Panc1 (cell line): ENCODE measurements around the gene TIMM44. TPM values are rescaled to one million over a fixed set of nuclear protein-coding genes. Genes with fewer than 3 reads are reported as not detected.

Experiments
- ATAC-seq: fragments of 200-7000 bp; cut with Tn5 transposase; 2 replicates; pipeline ENCODE4 v1.9.1; 2020; ENCODE audit warnings: mild to moderate bottlenecking, moderate library complexity
- BruUV-seq: library from RNA; stranded (reverse); fragments of 400-500 nt; replicated peaks from 2 replicates; lab custom pipeline; 2021; lab: Mats Ljungman, UMichigan
- CTCF ChIA-PET: fragments of 300-600 bp; sonication (Branson Sonifier 250); formaldehyde crosslinking; loops from one replicate; lab custom pipeline; 2022; ENCODE audit warnings: antibody characterized with exemption; lab: Charles Lee
- POLR2A ChIA-PET: fragments of 300-600 bp; sonication (Branson Sonifier 250); formaldehyde crosslinking; loops from one replicate; lab custom pipeline; 2022; ENCODE audit warnings: antibody characterized with exemption; lab: Charles Lee
- DNase-seq: peaks from one replicate; pipeline ENCODE4 v3.0.0-alpha.2; 2010; ENCODE audit warnings: low read depth, low spot score
- H3K27ac ChIP-seq: 2 replicates; pipeline ENCODE4 v1.5.1; 2011; ENCODE audit warnings: mild to moderate bottlenecking, low read length, inconsistent platforms
- H3K27me3 ChIP-seq: fragments of 200-500 bp; sonication (Bioruptor generic); 2 replicates; pipeline ENCODE4 v1.6.0; 2014; ENCODE audit warnings: low read length, inconsistent platforms; ENCODE audit not compliant: control insufficient read depth, insufficient read depth
- H3K36me3 ChIP-seq: fragments of 200-500 bp; sonication (Bioruptor generic); 2 replicates; pipeline ENCODE4 v1.5.1; 2014; ENCODE audit warnings: inconsistent platforms, mild to moderate bottlenecking, low read length, moderate library complexity; ENCODE audit not compliant: control insufficient read depth, insufficient read depth
- H3K4me1 ChIP-seq: 2 replicates; pipeline ENCODE4 v1.5.1; 2011; ENCODE audit warnings: inconsistent platforms, mild to moderate bottlenecking, low read length, moderate library complexity; ENCODE audit not compliant: control insufficient read depth, insufficient read depth
- H3K4me3 ChIP-seq, 2 experiments: 2 replicates each; pipeline ENCODE4 v1.5.1; 2011 to 2012; ENCODE audit warnings: low read depth in 2 of 2, low read length in 2 of 2, mild to moderate bottlenecking in 2 of 2, inconsistent platforms in 1 of 2, moderate library complexity in 1 of 2
- H3K9me3 ChIP-seq: fragments of 200-500 bp; sonication (Bioruptor generic); 2 replicates; pipeline ENCODE4 v1.5.1; 2014; ENCODE audit warnings: low read depth, mild to moderate bottlenecking, inconsistent platforms, low read length, moderate library complexity; ENCODE audit not compliant: control insufficient read depth, insufficient read depth
- POLR2AphosphoS5 ChIP-seq: IDR thresholded peaks from 2 replicates; pipeline ENCODE4 v1.6.1; 2012; ENCODE audit warnings: mild to moderate bottlenecking, low read depth, low read length, moderate library complexity
- REST ChIP-seq, 2 experiments: IDR thresholded peaks; 2 replicates each; pipeline ENCODE4 v1.6.1; 2011 to 2012; ENCODE audit warnings: low read depth in 2 of 2, control low read depth in 1 of 2, low read length in 1 of 2, mild to moderate bottlenecking in 1 of 2, moderate library complexity in 1 of 2; ENCODE audit not compliant: insufficient read depth in 1 of 2
- SIN3A ChIP-seq: IDR thresholded peaks from 2 replicates; pipeline ENCODE4 v1.6.1; 2012; ENCODE audit warnings: low read depth, mild to moderate bottlenecking, low read length, moderate library complexity, borderline replicate concordance; ENCODE audit not compliant: insufficient read depth
- TCF7L2 ChIP-seq: IDR thresholded peaks from 2 replicates; pipeline ENCODE4 v1.6.1; 2011; ENCODE audit warnings: mild to moderate bottlenecking, low read depth, low read length, inconsistent platforms
- in situ Hi-C: cut with HindIII; loops from 2 replicates; pipeline ENCODE4 v1.10.0; 2016; ENCODE audit warnings: low sequenced_read_pairs, low pct_unique_long_range_greater_than_20kb
- intact Hi-C: fragments of 100-400 bp; cut with micrococcal nuclease; formaldehyde crosslinking; loops from one replicate; pipeline ENCODE4 v1.10.0; 2022; ENCODE audit not compliant: unreplicated experiment
- total RNA-seq: library from RNA; stranded (reverse); gene quantifications from one replicate; pipeline ENCODE4 v1.2.1, GENCODE V29; 2021; ENCODE audit not compliant: unreplicated experiment
- TF ChIP-seq, protein P1 (sequence below): fragments of 450-650 bp; IDR thresholded peaks from 2 replicates; pipeline ENCODE4 v1.5.1; 2017; ENCODE audit warnings: mild to moderate bottlenecking

The TIMM44 gene
- total RNA-seq, 1 experiment from 2014 or later, result 105 TPM

GRCh38 chr19:7977723-7978040 lies 34.2 kb upstream of the TIMM44 start:
- intact Hi-C loops, result no loop called here
- peaks cover 3% of the 10 kb centered on the region for H3K36me3 ChIP-seq
- in situ Hi-C loops, result no loop called here

DNA sequence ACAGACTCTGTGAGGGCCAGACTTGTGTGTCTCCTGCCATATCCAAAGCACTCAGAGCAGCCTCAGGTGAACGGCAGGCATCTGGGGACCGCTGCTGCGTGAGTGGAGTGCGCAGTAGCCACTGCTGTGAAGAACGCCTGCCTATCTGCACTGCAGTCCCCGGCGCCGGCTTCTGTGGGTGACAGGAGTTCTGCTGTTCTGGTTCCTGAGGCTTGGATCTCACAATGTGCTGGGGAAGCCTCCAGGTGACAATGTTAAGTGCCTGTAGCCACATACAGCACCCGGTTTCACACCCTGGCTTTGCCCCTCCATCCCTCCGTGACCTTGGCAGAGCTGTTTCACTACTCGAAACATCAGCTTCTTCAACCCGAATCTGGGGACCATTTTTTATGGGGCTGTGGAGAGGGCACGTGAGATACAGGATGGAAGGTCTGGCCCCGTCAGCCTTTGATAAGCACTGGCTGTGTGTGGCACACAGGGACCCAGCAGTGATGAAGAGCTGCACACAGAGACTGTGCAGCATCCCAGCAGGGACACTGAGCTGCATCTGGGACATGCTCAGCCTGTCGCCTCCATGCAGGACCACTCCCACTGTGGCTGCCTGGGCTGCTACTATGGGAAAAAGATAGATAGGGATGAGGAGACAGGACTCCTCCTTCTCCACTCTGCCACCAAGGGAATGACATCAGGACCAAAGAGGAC lies 33.7 kb upstream of the TIMM44 start:
- no peak for ATAC-seq
- BruUV-seq, result no TSS peak
- ChIA-PET POLR2A (no interaction called here), CTCF (no interaction called here)
- no peaks in the 10 kb centered on the region for H3K27me3 ChIP-seq
- intact Hi-C loops (no loop called here), in situ Hi-C loops (no loop called here)
- no peak for DNase-seq
- no peak overlapping the region for H3K27ac ChIP-seq
- no peaks in the 10 kb centered on the region for H3K4me1 ChIP-seq
- H3K36me3 ChIP-seq, result peaks cover 3% of the 10 kb centered on the region
- H3K9me3 ChIP-seq, result no peaks in the 10 kb centered on the region
- no peak overlapping the region for H3K4me3 ChIP-seq
- TF ChIP-seq TCF7L2 (no peak), SIN3A (no peak), REST (IDR thresholded peaks at IDR 0.05; ENCODE audit: insufficient read depth in 1 of 2, low read depth in 2 of 2, low read length in 1 of 2) (no peak), POLR2AphosphoS5 (no peak)
- TF ChIP-seq, protein P1, sequence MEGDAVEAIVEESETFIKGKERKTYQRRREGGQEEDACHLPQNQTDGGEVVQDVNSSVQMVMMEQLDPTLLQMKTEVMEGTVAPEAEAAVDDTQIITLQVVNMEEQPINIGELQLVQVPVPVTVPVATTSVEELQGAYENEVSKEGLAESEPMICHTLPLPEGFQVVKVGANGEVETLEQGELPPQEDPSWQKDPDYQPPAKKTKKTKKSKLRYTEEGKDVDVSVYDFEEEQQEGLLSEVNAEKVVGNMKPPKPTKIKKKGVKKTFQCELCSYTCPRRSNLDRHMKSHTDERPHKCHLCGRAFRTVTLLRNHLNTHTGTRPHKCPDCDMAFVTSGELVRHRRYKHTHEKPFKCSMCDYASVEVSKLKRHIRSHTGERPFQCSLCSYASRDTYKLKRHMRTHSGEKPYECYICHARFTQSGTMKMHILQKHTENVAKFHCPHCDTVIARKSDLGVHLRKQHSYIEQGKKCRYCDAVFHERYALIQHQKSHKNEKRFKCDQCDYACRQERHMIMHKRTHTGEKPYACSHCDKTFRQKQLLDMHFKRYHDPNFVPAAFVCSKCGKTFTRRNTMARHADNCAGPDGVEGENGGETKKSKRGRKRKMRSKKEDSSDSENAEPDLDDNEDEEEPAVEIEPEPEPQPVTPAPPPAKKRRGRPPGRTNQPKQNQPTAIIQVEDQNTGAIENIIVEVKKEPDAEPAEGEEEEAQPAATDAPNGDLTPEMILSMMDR, result no peak

More at GRCh38 chr19:7977723-7978040, 34.2 kb upstream of the TIMM44 start:
- H3K27me3 ChIP-seq, result no peaks in the 10 kb centered on the region
- H3K4me1 ChIP-seq, result no peaks in the 10 kb centered on the region
- ChIA-PET CTCF (no interaction called here), POLR2A (interaction anchor here (0.6 kb wide), 1 partner anchor 9 kb away, joined by 3 read pairs; no protein-coding TSS in a partner anchor)
- no peaks in the 10 kb centered on the region for H3K9me3 ChIP-seq
- H3K4me3 ChIP-seq, result no peak overlapping the region
- H3K27ac ChIP-seq, result no peak overlapping the region
- no TSS peak for BruUV-seq
- DNase-seq (no peak), ATAC-seq (no peak)
- TF ChIP-seq, protein P1, result no peak
- TF ChIP-seq TCF7L2 (no peak), SIN3A (no peak), POLR2AphosphoS5 (no peak), REST (IDR thresholded peaks at IDR 0.05; ENCODE audit: insufficient read depth in 1 of 2, low read depth in 2 of 2, low read length in 1 of 2) (no peak)
